ENCODE measurements around the gene AUP1. TPM values are rescaled to one million over a fixed set of nuclear protein-coding genes. Genes with fewer than 3 reads are reported as not detected.

Gene AUP1
- total RNA-seq, 2 donors from 2014 or later = 101 to 124 TPM

GRCh38 chr2:74553892-74554819 lies 24.6 kb upstream of the AUP1 start, which contains the start of the genes DOK1 and LOXL3:
Gene DOK1, plus strand, starts transcription at chr2:74554720. Its CDS starts 35 bp downstream, at chr2:74554755.
Gene LOXL3, minus strand, starts transcription at chr2:74553942. Its CDS starts 1,308 bp downstream, at chr2:74552634.
- no peaks in the 10 kb centered on the region for H3K27me3 ChIP-seq (replicated peaks; ENCODE audit: insufficient read depth)
- TF ChIP-seq CTCF (IDR thresholded peaks at IDR 0.05) (no peak), POLR2AphosphoS5 (IDR thresholded peaks at IDR 0.05) (no peak), POLR2A (IDR thresholded peaks at IDR 0.05) (no peak)
- 1% methylated on average over 33 of the region's 73 CpGs for WGBS
- intact Hi-C loops (cut with DNase I) = no loop called here
- peak within 1 kb of the TSS; percentile 55 to 71 for H3K4me3 ChIP-seq
- peak within 1 kb of the TSS; percentile 67 to 77 for H3K27ac ChIP-seq
- H3K4me1 ChIP-seq (replicated peaks) = no peaks in the 10 kb centered on the region
- no peaks in the 10 kb centered on the region for H3K9me3 ChIP-seq
- peak; percentile 61 for DNase-seq (ENCODE audit: low spot score)
- H3K36me3 ChIP-seq = no peaks in the 10 kb centered on the region

DNA sequence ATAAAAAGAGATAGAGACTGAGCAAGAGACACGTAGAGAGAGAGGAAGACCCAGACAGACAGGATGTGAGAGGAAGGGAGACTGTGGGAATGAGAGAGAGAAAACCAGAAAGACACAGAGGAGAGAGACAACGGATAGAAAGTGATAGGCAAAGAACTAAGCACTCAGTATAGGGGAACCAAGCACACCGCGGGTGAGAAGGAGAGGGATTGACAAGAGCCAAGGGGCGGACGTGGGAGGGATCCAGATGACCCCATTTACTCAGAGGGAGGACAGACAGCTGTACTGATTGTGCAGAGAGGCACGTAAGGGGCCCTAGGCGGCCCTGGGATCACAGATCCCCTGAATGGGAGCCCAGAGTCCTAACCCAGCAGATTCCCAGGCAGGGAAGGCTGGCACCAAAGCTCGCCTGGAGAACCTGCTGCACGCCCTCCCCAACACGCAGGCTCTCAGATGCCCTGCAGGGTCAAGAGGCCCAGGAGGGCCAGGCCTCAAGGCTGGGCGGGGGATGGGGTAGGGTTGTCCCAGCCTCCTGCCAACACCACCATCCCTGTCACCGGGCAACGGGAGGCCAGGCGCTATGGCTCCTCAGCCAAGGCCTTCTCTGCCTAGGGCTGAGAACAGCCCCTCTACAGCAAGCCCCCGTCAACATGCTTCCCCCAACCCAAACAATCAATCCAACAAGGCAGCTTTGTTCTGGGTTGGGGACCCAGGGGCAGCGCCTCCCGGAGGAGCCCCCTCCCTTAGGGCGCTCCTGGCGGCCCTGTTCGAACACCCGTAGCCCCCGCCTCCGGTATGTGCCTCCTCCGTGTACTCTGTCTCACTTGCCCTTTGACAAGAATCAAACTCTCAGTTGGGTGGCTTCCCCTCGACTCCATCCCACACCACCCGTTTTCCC lies 23.7 kb upstream of the AUP1 start:
- TF ChIP-seq POLR2A (IDR thresholded peaks at IDR 0.05) (no peak), CTCF (IDR thresholded peaks at IDR 0.05) (no peak), POLR2AphosphoS5 (IDR thresholded peaks at IDR 0.05) (no peak)
- intact Hi-C loops (cut with DNase I) = no loop called here
- Histone ChIP-seq H3K27ac (no peak overlapping the region), H3K36me3 (no peaks in the 10 kb centered on the region), H3K27me3 (replicated peaks; ENCODE audit: insufficient read depth) (no peaks in the 10 kb centered on the region), H3K4me3 (peak overlapping the region; percentile 55 to 71), H3K9me3 (no peaks in the 10 kb centered on the region), H3K4me1 (replicated peaks) (no peaks in the 10 kb centered on the region)
- 51% methylated on average over 26 of the region's 27 CpGs for WGBS
- DNase-seq (ENCODE audit: low spot score) = no peak

- TF ChIP-seq CTCF (IDR thresholded peaks at IDR 0.05) (no peak), POLR2AphosphoS5 (IDR thresholded peaks at IDR 0.05) (no peak), POLR2A (IDR thresholded peaks at IDR 0.05) (no peak)
- H3K9me3 ChIP-seq = no peaks in the 10 kb centered on the region
- no peak for DNase-seq (ENCODE audit: low spot score)
- no peak overlapping the region for H3K27ac ChIP-seq
- no peaks in the 10 kb centered on the region for H3K36me3 ChIP-seq
- no peak overlapping the region for H3K4me3 ChIP-seq
- no peaks in the 10 kb centered on the region for H3K27me3 ChIP-seq (replicated peaks; ENCODE audit: insufficient read depth)
- no peaks in the 10 kb centered on the region for H3K4me1 ChIP-seq (replicated peaks)
- 83% methylated on average over 21 of the region's 21 CpGs for WGBS
- intact Hi-C loops (cut with DNase I) = no loop called here
Measured at GRCh38 chr2:74551942-74552913, 22.7 kb upstream of the AUP1 start.

DNA sequence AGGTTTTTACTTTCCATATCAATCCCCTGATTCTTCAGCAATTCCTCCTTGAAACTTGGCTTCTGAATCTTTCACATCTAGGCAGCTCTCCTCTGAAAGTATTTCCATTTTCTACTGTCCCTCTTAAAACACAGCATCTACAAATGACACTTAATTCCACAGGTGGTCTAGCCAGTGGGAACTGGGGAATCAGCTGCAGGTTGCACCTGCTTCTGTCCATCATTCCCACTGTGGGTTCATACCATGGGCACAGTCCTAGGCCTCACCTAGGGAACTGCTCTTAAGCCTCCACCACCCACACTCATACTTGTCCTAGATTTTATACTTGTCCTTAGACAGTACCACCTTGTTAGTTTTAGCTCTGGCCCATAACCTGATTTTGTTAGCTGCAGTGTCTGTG lies 22.0 kb upstream of the AUP1 start:
- H3K27ac ChIP-seq = no peak overlapping the region
- no peak overlapping the region for H3K4me3 ChIP-seq
- H3K36me3 ChIP-seq = no peaks in the 10 kb centered on the region
- DNase-seq (ENCODE audit: low spot score) = no peak
- H3K27me3 ChIP-seq (replicated peaks; ENCODE audit: insufficient read depth) = no peaks in the 10 kb centered on the region
- no peak for TF ChIP-seq POLR2A (IDR thresholded peaks at IDR 0.05)
- H3K9me3 ChIP-seq = no peaks in the 10 kb centered on the region
- intact Hi-C loops (cut with DNase I) = no loop called here
- no peaks in the 10 kb centered on the region for H3K4me1 ChIP-seq (replicated peaks)
